Spleen (tissue), 11 donors: Measurements from ENCODE around the gene HNRNPDL. TPM values are rescaled to one million over a fixed set of nuclear protein-coding genes. Genes with fewer than 3 reads are reported as not detected.

Experiments
- DNase-seq: peaks from one replicate; pipeline ENCODE4 v3.0.0-alpha.2; 2020
- H3K27ac ChIP-seq, 8 donors: fragments of 200-600 bp; sonication (generic) in 7 of 8; 1 replicate in 4 of 8; 2 replicates in 4 of 8; pipeline versions ENCODE4 v1.5.0 to v1.8.0; 2016 to 2021; ENCODE audit warnings: inconsistent platforms in 4 of 8, mild to moderate bottlenecking in 4 of 8, moderate library complexity in 1 of 8
- H3K27me3 ChIP-seq, 7 donors: fragments of 200-600 bp; sonication (generic) in 6 of 7; replicated peaks in 1 of 7; 1 replicate in 4 of 7; 2 replicates in 3 of 7; pipeline versions ENCODE4 v1.5.0 to v1.8.0; 2016 to 2021; ENCODE audit warnings: inconsistent platforms in 3 of 7, mild to moderate bottlenecking in 1 of 7
- H3K36me3 ChIP-seq, 6 donors: fragments of 200-600 bp; sonication (generic) in 5 of 6; 1 replicate in 4 of 6; 2 replicates in 2 of 6; pipeline versions ENCODE4 v1.5.0 to v1.8.0; 2016 to 2021; ENCODE audit warnings: inconsistent platforms in 2 of 6
- H3K4me1 ChIP-seq, 6 donors: fragments of 200-600 bp; sonication (generic) in 5 of 6; 1 replicate in 3 of 6; 2 replicates in 3 of 6; pipeline versions ENCODE4 v1.5.0 to v1.8.0; 2016 to 2021; ENCODE audit warnings: inconsistent platforms in 3 of 6
- H3K4me3 ChIP-seq, 8 donors: fragments of 200-600 bp; sonication (generic) in 7 of 8; 1 replicate in 4 of 8; 2 replicates in 4 of 8; pipeline versions ENCODE4 v1.5.0 to v1.8.0; 2016 to 2021; ENCODE audit warnings: inconsistent platforms in 4 of 8, mild to moderate bottlenecking in 4 of 8, moderate library complexity in 2 of 8
- H3K9me3 ChIP-seq, 8 donors: fragments of 200-600 bp; sonication (generic) in 7 of 8; 1 replicate in 4 of 8; 2 replicates in 4 of 8; pipeline versions ENCODE4 v1.5.0 to v1.8.0; 2016 to 2021; ENCODE audit warnings: inconsistent platforms in 4 of 8
- POLR2A ChIP-seq, 3 donors: fragments of 450-650 bp; IDR thresholded peaks; one replicate each; pipeline ENCODE4 v1.5.1; 2017; ENCODE audit warnings: antibody characterized with exemption in 3 of 3, mild to moderate bottlenecking in 1 of 3
- POLR2AphosphoS5 ChIP-seq, 3 donors: sonication (generic); formaldehyde crosslinking; IDR thresholded peaks; one replicate each; pipeline ENCODE4 v1.5.1; 2017; ENCODE audit warnings: antibody characterized with exemption in 3 of 3
- WGBS, 5 donors: extraction: QIAGEN DNeasy Blood & Tissue Kit in 3 of 5; methylation state at CpG; one replicate each; pipeline versions ENCODE4 v1.1.5 to v1.1.7; 2013 to 2018; 5-methylcytosine and 5-hydroxymethylcytosine counted together
- intact Hi-C: fragments of 100-400 bp; cut with DNase I; formaldehyde crosslinking; loops from one replicate; pipeline ENCODE4 v1.15.0; 2023; ENCODE audit warnings: low total_unique reads
- polyA plus RNA-seq, 3 donors: library from polyadenylated mRNA; stranded (reverse); fragments of 200-250 nt; gene quantifications; one replicate each; pipeline ENCODE4 v1.2.1, GENCODE V29; 2013
- total RNA-seq, 7 donors: library from RNA; depleted of rRNA in 3 of 7; stranded (reverse); fragments of >200 nt in 3 of 7; fragmentation: NEBNext Ultra II Directional in 4 of 7; extraction: Animal tissue kit (Norgen Biotek cat#: 25700) in 4 of 7; gene quantifications; one replicate each; pipeline versions ENCODE4 v1.1.0 to v1.2.1, GENCODE V29; 2016 to 2021
- TF ChIP-seq, protein P1 (sequence below), 11 experiments: fragments of 200-600 bp in 7 of 11; fragments of 450-650 bp in 4 of 11; sonication (generic) in 4 of 11; IDR thresholded peaks in 8 of 11; conservative IDR thresholded peaks in 3 of 11; 1 replicate in 7 of 11; 2 replicates in 4 of 11; pipeline versions ENCODE4 v1.4.0 to v1.8.0; 2016 to 2021; ENCODE audit warnings: antibody characterized with exemption in 11 of 11, inconsistent platforms in 4 of 11, mild to moderate bottlenecking in 1 of 11
- donor health status: healthy with polysubstance abuse.
- donor health status: DM: no; HTN: no; CAD: no; lungs with moderate emphysema.
- donor health status: DM: no; HTN: no; CAD: no.
- donor health status: Bipolar disorder and iron deficiency.
- donor health status: healthy.
- donor health status: DM: no; HTN: no; CAD: no.
- donor health status: DM: yes; HTN: yes; CAD: no.

The HNRNPDL gene
- total and polyA plus RNA-seq, 10 donors: 164 to 229 (median 208) TPM

DNA sequence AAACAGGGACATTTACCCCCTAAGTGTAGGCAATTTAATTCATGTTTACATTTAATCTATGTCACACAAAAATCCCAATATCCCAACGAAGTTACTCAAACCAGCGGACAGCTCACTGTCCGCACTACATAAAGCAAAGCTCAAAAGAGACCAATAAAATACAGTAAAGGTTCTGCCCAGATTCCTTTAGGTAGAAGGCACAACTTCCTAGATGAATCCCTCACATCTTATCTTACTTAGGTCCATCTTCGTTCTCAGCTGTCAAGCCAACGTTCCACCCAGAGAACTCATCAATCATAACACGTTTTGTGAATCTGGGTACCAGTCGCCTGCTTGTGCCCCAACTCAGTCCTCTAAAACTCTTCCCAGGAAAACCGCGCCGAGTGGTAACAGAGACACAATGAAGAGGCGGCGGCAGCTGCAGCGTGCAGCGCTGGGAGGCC is 1.7 kb downstream of the HNRNPDL start:
- H3K27me3 ChIP-seq: no peaks in the 10 kb centered on the region
- peaks cover 0 to 46% (median 37%) of the 10 kb centered on the region in 6 donors for H3K36me3 ChIP-seq
- no peak for DNase-seq
- intact Hi-C loops: loop anchor here (5.0 kb wide), 1 partner anchor 56 kb away; the partner anchor contains the start of gene HNRNPD
- 0 to 2% (median 1%) methylated on average over 14 of the region's 14 CpGs for WGBS, 5 donors
- TF ChIP-seq, protein P1, sequence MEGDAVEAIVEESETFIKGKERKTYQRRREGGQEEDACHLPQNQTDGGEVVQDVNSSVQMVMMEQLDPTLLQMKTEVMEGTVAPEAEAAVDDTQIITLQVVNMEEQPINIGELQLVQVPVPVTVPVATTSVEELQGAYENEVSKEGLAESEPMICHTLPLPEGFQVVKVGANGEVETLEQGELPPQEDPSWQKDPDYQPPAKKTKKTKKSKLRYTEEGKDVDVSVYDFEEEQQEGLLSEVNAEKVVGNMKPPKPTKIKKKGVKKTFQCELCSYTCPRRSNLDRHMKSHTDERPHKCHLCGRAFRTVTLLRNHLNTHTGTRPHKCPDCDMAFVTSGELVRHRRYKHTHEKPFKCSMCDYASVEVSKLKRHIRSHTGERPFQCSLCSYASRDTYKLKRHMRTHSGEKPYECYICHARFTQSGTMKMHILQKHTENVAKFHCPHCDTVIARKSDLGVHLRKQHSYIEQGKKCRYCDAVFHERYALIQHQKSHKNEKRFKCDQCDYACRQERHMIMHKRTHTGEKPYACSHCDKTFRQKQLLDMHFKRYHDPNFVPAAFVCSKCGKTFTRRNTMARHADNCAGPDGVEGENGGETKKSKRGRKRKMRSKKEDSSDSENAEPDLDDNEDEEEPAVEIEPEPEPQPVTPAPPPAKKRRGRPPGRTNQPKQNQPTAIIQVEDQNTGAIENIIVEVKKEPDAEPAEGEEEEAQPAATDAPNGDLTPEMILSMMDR (IDR thresholded peaks at IDR 0.05 in 8 of 11, conservative IDR thresholded peaks at IDR 0.05 in 3 of 11): no peak
- TF ChIP-seq POLR2AphosphoS5 (IDR thresholded peaks at IDR 0.05) (no peak), POLR2A (IDR thresholded peaks at IDR 0.05) (no peak)
- H3K4me3 ChIP-seq: peak overlapping the region; percentile 83 to 98 (median 95)
- H3K27ac ChIP-seq: peak overlapping the region in 7 of 8 donors; percentile 97 to 100 (median 100)
- H3K9me3 ChIP-seq: no peaks in the 10 kb centered on the region
- peaks cover 41 to 71% (median 59%) of the 10 kb centered on the region in 6 donors for H3K4me1 ChIP-seq

DNA sequence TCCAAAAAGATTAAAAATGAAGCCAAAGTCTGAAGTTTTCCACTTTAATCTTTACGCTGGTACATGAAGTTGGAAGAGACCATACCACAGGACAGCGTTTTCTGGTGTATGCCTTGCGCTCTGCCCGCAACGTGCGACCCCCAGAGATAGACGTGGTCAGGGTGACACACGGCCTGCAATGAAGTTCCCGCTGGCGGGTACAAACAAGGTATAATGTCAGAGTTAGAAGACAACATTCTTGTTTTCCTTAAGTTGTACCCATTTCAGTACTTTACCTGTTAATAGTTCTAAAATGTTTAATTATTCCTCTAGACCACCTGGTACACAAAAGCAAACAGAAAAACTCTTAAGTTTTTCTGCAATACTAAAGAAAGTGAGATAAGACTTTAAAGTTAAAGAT is 4.8 kb downstream of the HNRNPDL start:
- peaks cover 0 to 65% (median 46%) of the 10 kb centered on the region in 6 donors for H3K36me3 ChIP-seq

DNA sequence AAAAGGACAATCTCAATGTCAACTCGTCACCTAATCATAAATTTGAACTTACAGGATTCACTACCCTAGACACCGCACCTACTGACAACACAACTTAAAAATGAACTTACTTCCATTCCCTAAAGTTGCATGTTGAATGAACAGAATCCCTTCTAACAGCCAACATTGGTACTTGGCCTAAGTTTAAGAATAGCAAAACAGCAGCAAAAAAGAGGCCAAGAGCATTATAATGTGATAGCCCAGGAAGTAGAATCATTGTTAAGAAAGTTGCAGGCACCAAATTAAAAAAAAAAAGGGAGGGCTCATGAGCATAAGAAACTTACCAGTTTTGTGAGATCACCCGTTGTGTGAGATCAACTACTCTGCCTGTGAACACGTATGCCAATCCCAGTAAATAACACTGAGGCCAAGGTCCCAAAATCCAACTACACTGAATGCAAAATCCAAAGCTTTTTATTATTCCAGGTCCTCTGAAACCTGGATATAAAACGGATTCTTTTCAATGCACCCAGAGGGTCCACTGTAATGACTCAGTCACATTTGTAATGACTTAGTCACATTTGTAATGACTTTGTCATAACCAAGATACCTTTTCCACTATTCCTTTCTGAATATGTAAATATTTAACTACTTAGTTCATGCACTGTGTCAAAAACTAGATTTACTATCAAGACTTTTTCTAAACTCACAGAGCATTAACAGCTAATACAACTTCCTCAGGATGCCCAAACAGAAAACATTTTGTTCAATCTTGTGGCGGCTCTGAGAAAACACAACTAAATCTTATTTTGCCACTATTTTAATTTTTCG is 6.8 kb downstream of the HNRNPDL start:
- Histone ChIP-seq H3K4me1 (peaks cover 21 to 40% (median 31%) of the 10 kb centered on the region in 6 donors), H3K36me3 (peaks cover 0 to 65% (median 46%) of the 10 kb centered on the region in 6 donors), H3K9me3 (no peaks in the 10 kb centered on the region), H3K27ac (no peak overlapping the region), H3K27me3 (no peaks in the 10 kb centered on the region), H3K4me3 (no peak overlapping the region)
- no peak for DNase-seq
- 87 to 93% (median 88%) methylated on average over 7 of the region's 7 CpGs for WGBS, 5 donors
- TF ChIP-seq POLR2A (IDR thresholded peaks at IDR 0.05) (no peak), POLR2AphosphoS5 (IDR thresholded peaks at IDR 0.05) (no peak)
- TF ChIP-seq, protein P1 (IDR thresholded peaks at IDR 0.05 in 8 of 11, conservative IDR thresholded peaks at IDR 0.05 in 3 of 11): no peak
- intact Hi-C loops: no loop called here

More for the DNA sequence above, 4.8 kb downstream of the HNRNPDL start:
- peaks cover 21 to 43% (median 33%) of the 10 kb centered on the region in 6 donors for H3K4me1 ChIP-seq
- H3K27me3 ChIP-seq: no peaks in the 10 kb centered on the region
- H3K9me3 ChIP-seq: no peaks in the 10 kb centered on the region
- WGBS, 5 donors: 87 to 92% (median 91%) methylated on average over 10 of the region's 10 CpGs
- H3K27ac ChIP-seq: no peak overlapping the region
- TF ChIP-seq, protein P1 (IDR thresholded peaks at IDR 0.05 in 8 of 11, conservative IDR thresholded peaks at IDR 0.05 in 3 of 11): no peak
- peak in 2 of 3 donors; percentile 9 to 30 for TF ChIP-seq POLR2AphosphoS5 (IDR thresholded peaks at IDR 0.05)
- no peak for DNase-seq
- intact Hi-C loops: loop anchor here (5.0 kb wide), 1 partner anchor 53 kb away; the partner anchor contains the start of gene HNRNPD
- H3K4me3 ChIP-seq: no peak overlapping the region

DNA sequence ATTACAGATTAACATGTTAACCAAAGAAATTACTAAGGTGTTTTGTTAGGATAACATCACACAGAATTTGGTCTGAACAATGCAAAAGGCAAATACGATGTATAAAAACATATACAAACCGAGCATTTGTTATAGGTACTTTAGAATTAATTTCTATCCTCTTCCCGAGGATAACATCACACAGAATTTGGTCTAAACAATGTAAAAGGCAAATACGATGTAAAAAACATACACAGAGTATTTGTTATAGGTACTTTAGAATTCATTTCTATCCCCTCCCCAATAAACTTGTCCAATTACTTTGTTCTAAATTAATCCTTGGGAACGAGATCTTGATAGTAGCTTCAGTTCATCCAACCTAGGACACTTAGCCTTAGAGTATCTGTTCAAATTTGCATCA is 7.6 kb downstream of the HNRNPDL start:
- H3K36me3 ChIP-seq: peaks cover 0 to 59% (median 46%) of the 10 kb centered on the region in 6 donors
- intact Hi-C loops: no loop called here
- WGBS, 5 donors: 86 to 91% (median 86%) methylated on average over 5 of the region's 5 CpGs
- no peaks in the 10 kb centered on the region for H3K9me3 ChIP-seq
- DNase-seq: no peak
- TF ChIP-seq, protein P1 (IDR thresholded peaks at IDR 0.05 in 8 of 11, conservative IDR thresholded peaks at IDR 0.05 in 3 of 11): no peak
- TF ChIP-seq POLR2AphosphoS5 (IDR thresholded peaks at IDR 0.05) (no peak), POLR2A (IDR thresholded peaks at IDR 0.05) (no peak)
- H3K4me1 ChIP-seq: peaks cover 16 to 32% (median 23%) of the 10 kb centered on the region in 6 donors
- no peak overlapping the region for H3K27ac ChIP-seq
- H3K27me3 ChIP-seq: no peaks in the 10 kb centered on the region
- no peak overlapping the region for H3K4me3 ChIP-seq
